Parathyroid adenoma (tissue), 2 donors: ENCODE measurements around the gene LRCH1.

Experiments used
- H2AFZ ChIP-seq: fragments of 300-600 bp; sonication (generic); one replicate; pipeline ENCODE4 v1.7.0; 2017; ENCODE audit warnings: antibody characterized with exemption, mild to moderate bottlenecking
- H3K27ac ChIP-seq: fragments of 300-600 bp; sonication (generic); one replicate; pipeline ENCODE4 v1.7.0; 2017
- H3K27me3 ChIP-seq: fragments of 300-600 bp; sonication (generic); one replicate; pipeline ENCODE4 v1.7.0; 2017; ENCODE audit warnings: low read length; ENCODE audit not compliant: control insufficient read depth, insufficient read depth
- H3K36me3 ChIP-seq: fragments of 300-600 bp; sonication (generic); one replicate; pipeline ENCODE4 v1.7.0; 2017; ENCODE audit warnings: low read length; ENCODE audit not compliant: control insufficient read depth, insufficient read depth
- H3K4me1 ChIP-seq: fragments of 300-600 bp; sonication (generic); one replicate; pipeline ENCODE4 v1.7.0; 2017; ENCODE audit warnings: control low read depth
- H3K4me2 ChIP-seq: fragments of 300-600 bp; sonication (generic); one replicate; pipeline ENCODE4 v1.7.0; 2017; ENCODE audit warnings: low read length
- H3K4me3 ChIP-seq: fragments of 300-600 bp; sonication (generic); one replicate; pipeline ENCODE4 v1.7.0; 2017; ENCODE audit warnings: low read depth, low read length
- H3K79me2 ChIP-seq: fragments of 300-600 bp; sonication (generic); one replicate; pipeline ENCODE4 v1.7.0; 2017; ENCODE audit warnings: control low read depth
- H3K9ac ChIP-seq: fragments of 300-600 bp; sonication (generic); one replicate; pipeline ENCODE4 v1.7.0; 2017; ENCODE audit warnings: mild to moderate bottlenecking
- H3K9me3 ChIP-seq: fragments of 300-600 bp; sonication (generic); one replicate; pipeline ENCODE4 v1.7.0; 2017; ENCODE audit warnings: low read length; ENCODE audit not compliant: control insufficient read depth
- CTCF ChIP-seq: fragments of 300-600 bp; sonication (generic); IDR thresholded peaks from one replicate; pipeline ENCODE4 v1.7.0; 2017; ENCODE audit warnings: antibody characterized with exemption, mild to moderate bottlenecking
- donor health status: primary hyperparathyroidism.

LRCH1 gene

DNA sequence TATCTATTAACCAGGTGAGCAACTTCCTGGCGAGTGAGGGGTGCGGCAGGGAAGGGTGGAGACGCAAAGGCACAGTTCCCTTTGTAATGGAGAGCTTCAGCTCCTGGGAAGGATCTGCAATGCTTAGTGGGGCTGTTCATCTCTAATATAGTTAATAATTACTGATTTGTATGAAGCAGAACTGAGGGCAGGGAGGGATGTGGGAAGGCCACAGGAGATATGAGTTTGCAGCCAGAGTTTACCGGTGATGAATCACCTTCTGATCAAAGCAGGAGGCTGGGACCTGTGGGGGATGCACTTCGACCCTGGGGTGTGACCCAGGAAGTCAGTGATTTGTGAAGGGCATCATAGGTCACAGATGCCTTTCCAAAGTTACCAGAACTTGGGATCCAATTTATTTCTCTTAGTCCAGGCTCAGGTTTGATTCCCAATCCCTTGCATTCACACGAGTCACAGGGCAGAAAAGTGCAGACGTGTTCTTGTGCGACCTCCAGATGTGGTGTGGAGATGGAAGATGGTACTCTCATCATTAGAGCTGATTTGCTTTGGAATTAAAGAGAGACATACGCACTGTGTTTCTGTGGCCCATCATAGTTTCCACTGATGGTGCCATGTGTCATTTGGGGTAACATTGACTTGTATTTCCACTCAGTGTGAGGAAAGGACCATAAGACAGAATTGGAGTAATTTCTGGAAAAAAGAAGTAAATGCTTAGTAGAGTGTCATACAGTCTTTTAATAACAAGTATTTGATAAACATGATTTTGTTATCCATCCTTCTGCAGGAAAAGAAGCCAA, 55.0 kb downstream of the LRCH1 start:
- Histone ChIP-seq H3K4me1 (peaks cover 20% of the 10 kb centered on the region), H3K4me3 (no peak overlapping the region), H3K4me2 (no peak overlapping the region), H3K9me3 (no peaks in the 10 kb centered on the region), H3K27me3 (no peaks in the 10 kb centered on the region), H2AFZ (no peak overlapping the region), H3K9ac (no peak overlapping the region), H3K79me2 (peaks cover 10% of the 10 kb centered on the region), H3K36me3 (no peaks in the 10 kb centered on the region), H3K27ac (peak overlapping the region; percentile 7)
- no peak for TF ChIP-seq CTCF

GRCh38 chr13:46609052-46609451, 56.1 kb downstream of the LRCH1 start:
- Histone ChIP-seq H3K4me2 (no peak overlapping the region), H3K27ac (no peak overlapping the region), H3K9me3 (no peaks in the 10 kb centered on the region), H3K4me1 (peaks cover 23% of the 10 kb centered on the region), H3K36me3 (no peaks in the 10 kb centered on the region), H3K27me3 (no peaks in the 10 kb centered on the region), H3K79me2 (peaks cover 14% of the 10 kb centered on the region), H3K4me3 (no peak overlapping the region), H2AFZ (no peak overlapping the region), H3K9ac (no peak overlapping the region)
- no peak for TF ChIP-seq CTCF

GRCh38 chr13:46609726-46610125, 56.8 kb downstream of the LRCH1 start:
- Histone ChIP-seq H3K9ac (no peak overlapping the region), H3K79me2 (peaks cover 14% of the 10 kb centered on the region), H3K9me3 (no peaks in the 10 kb centered on the region), H3K27me3 (no peaks in the 10 kb centered on the region), H3K4me1 (peaks cover 27% of the 10 kb centered on the region), H3K36me3 (no peaks in the 10 kb centered on the region), H2AFZ (no peak overlapping the region), H3K27ac (no peak overlapping the region), H3K4me3 (no peak overlapping the region), H3K4me2 (no peak overlapping the region)
- TF ChIP-seq CTCF: no peak

DNA sequence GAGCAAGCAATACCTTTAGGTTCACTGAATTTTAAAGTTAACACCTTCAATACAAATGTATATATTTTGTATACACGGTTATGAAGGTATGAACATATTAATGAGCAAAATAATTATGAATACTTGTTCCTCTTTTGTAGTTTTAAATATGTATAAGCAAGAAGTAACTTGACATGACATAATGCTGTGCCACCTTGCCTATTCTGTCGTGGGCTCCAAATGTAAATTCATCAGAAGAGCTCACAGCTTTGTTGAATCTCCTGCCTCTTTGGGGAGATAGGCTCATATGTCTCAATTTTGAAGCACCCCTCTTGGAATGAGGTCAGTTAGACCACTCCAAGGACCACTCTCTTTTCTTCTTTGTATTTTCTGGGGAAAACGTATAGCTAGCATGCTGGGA, 59.3 kb downstream of the LRCH1 start:
- H3K9me3 ChIP-seq: no peaks in the 10 kb centered on the region
- H3K27ac ChIP-seq: no peak overlapping the region
- H2AFZ ChIP-seq: no peak overlapping the region
- peaks cover 14% of the 10 kb centered on the region for H3K79me2 ChIP-seq
- H3K27me3 ChIP-seq: no peaks in the 10 kb centered on the region
- no peak overlapping the region for H3K4me3 ChIP-seq
- no peaks in the 10 kb centered on the region for H3K36me3 ChIP-seq
- TF ChIP-seq CTCF: no peak
- H3K4me2 ChIP-seq: no peak overlapping the region
- no peak overlapping the region for H3K9ac ChIP-seq
- H3K4me1 ChIP-seq: peaks cover 30% of the 10 kb centered on the region
